Measurements from ENCODE around the gene EXOC3. TPM values are rescaled to one million over a fixed set of nuclear protein-coding genes. Genes with fewer than 3 reads are reported as not detected.

Gene EXOC3
- total RNA-seq, 1 donor from 2014 or later: 59.5 TPM

DNA sequence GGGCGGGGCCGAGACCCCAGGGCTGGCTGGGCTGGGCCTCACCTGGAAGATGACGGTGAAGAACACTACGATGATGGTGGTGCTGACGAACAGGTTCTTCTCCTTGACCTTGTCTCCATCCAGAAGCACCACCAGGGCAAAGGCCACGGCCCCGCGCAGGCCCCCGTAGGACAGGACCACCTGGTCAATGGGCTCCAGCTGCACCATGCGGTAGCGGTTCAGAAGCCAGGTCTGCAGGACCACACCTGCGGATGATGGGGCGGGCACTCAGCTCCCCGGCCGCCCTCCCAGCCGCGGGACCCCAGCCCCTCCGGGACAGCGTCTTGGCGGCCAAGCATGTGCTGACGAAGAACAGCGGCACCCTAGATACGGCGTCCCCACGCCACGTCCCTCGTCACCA is 39.5 kb downstream of the EXOC3 start:
- no peaks in the 10 kb centered on the region for H3K9me3 ChIP-seq
- DNase-seq: no peak
- intact Hi-C loops (cut with DNase I): no loop called here
- no peak for TF ChIP-seq CTCF (IDR thresholded peaks at IDR 0.05)
- H3K4me1 ChIP-seq: peaks cover 7% of the 10 kb centered on the region
- H3K36me3 ChIP-seq: no peaks in the 10 kb centered on the region
- peaks cover 58% of the 10 kb centered on the region for H3K27me3 ChIP-seq
- no peak overlapping the region for H3K4me3 ChIP-seq
- no peak for ATAC-seq
- H3K27ac ChIP-seq: no peak overlapping the region

GRCh38 chr5:483011-483410 is 40.0 kb downstream of the EXOC3 start:
- intact Hi-C loops (cut with DNase I): no loop called here
- Histone ChIP-seq H3K9me3 (no peaks in the 10 kb centered on the region), H3K4me3 (no peak overlapping the region), H3K4me1 (peaks cover 7% of the 10 kb centered on the region), H3K36me3 (no peaks in the 10 kb centered on the region), H3K27ac (no peak overlapping the region), H3K27me3 (peaks cover 58% of the 10 kb centered on the region)
- TF ChIP-seq CTCF (IDR thresholded peaks at IDR 0.05): no peak
- DNase-seq (no peak), ATAC-seq (no peak)

GRCh38 chr5:483434-484140 is 40.6 kb downstream of the EXOC3 start:
- H3K27me3 ChIP-seq: peaks cover 58% of the 10 kb centered on the region
- H3K36me3 ChIP-seq: no peaks in the 10 kb centered on the region
- no peaks in the 10 kb centered on the region for H3K9me3 ChIP-seq
- TF ChIP-seq CTCF (IDR thresholded peaks at IDR 0.05): no peak
- DNase-seq: no peak
- ATAC-seq: no peak
- H3K4me1 ChIP-seq: peaks cover 7% of the 10 kb centered on the region
- no peak overlapping the region for H3K27ac ChIP-seq
- intact Hi-C loops (cut with DNase I): no loop called here
- no peak overlapping the region for H3K4me3 ChIP-seq

- peaks cover 7% of the 10 kb centered on the region for H3K4me1 ChIP-seq
- ATAC-seq (no peak), DNase-seq (no peak)
- TF ChIP-seq CTCF (IDR thresholded peaks at IDR 0.05): no peak
- no peak overlapping the region for H3K27ac ChIP-seq
- H3K27me3 ChIP-seq: peaks cover 54% of the 10 kb centered on the region
- no peaks in the 10 kb centered on the region for H3K36me3 ChIP-seq
- no peaks in the 10 kb centered on the region for H3K9me3 ChIP-seq
- intact Hi-C loops (cut with DNase I): no loop called here
- no peak overlapping the region for H3K4me3 ChIP-seq
These were observed 41.6 kb downstream of the EXOC3 start for GRCh38 chr5:484556-484955.

DNA sequence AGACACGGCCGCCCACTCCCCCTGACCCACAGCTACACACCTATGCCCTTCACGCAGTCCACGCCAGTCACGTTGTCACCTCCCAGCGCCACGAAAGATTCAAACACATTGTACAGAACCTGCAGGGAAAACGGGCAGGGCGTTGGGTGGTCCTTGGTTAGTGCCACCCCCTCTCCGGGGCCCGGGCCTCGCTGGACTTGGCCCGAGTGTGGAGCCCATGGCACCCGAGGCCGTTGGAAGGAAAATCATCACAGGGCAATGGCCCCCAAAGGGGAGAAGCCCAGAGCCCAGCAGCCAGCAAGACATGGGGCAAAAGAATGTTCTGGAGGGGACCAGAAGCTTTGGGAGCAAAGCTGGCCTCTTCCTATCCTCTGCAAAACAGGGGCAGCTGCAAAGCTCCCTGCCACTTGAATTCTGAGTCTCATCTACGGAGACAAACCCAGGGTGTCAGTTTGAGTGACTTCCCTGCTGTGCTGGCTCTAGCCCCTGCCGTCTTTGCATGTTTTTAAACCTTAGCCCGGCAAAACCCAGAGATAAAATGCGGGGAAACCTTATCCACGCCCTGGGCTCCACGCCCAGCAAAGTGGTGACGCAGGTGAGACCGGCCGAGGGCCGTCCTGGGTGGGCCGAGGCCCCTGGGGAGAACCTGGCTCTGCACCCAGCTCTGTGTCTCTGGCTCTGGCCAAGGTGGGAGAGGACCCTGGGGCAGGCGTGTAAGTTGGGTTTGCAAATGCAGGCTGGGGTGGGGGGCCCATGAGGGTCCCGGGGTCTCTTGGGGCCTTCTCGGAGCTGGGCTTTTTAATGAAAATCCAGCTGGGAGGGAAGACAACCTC is 42.4 kb downstream of the EXOC3 start:
- intact Hi-C loops (cut with DNase I): no loop called here
- ATAC-seq: no peak
- H3K27me3 ChIP-seq: peaks cover 46% of the 10 kb centered on the region

More for the DNA sequence above, 42.4 kb downstream of the EXOC3 start:
- DNase-seq: no peak
- Histone ChIP-seq H3K4me3 (no peak overlapping the region), H3K4me1 (peaks cover 7% of the 10 kb centered on the region), H3K36me3 (no peaks in the 10 kb centered on the region), H3K9me3 (no peaks in the 10 kb centered on the region), H3K27ac (no peak overlapping the region)
- no peak for TF ChIP-seq CTCF (IDR thresholded peaks at IDR 0.05)

All from upper lobe of right lung (tissue), 1 donor.